ENCODE data around the gene SMIM38.

The SMIM38 gene

GRCh38 chr11:69110451-69110850, 45.3 kb upstream of the SMIM38 start:
- H3K4me3 ChIP-seq (ENCODE audit: low read depth, low read length): no peak overlapping the region
- no peak for TF ChIP-seq CTCF (IDR thresholded peaks at IDR 0.05; ENCODE audit: low read depth, low read length)

DNA sequence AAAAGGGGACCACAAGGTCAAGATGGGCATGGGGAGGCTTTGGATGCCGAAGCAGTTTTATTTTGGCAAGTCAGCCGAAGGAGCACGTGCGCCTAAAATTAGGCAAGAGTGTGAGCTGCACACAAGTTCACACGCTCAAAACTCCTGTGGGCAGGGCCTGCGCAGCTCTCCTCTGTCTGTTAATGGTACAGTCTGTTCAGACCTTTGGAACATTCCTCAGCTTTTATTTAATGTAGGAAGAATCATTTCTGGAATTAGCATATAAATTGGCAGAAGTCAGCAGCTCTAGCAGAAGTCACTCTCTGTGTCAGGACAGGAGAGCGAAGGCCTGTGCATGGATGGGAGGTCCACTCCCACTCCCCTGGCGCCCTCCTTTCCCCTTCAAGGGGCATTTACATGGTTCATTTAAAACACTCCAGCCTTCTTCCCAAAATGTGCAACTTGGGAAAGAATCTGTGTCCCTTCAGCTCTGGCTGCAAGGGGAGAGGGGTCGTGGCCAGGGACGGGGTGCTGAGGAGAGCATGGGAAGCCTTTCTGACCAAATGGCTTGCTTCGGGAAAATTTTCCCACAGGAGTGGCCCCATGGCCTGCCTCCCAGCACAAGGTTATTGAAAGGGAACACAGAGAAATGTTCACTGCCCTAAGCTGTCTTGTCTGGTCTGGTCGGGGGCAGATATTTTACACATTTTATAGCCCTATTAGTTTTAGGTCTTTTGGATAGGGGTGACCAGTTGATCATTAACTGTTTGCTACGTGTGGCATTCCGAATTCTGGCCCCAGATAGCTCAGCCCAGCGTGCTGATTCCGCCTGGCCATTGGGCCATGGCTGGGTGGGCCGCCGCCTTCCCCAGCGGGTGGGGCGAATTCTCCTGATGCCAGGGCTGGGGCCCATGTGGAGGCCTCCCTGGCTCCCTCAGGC, 43.9 kb upstream of the SMIM38 start:
- no peak for TF ChIP-seq CTCF (IDR thresholded peaks at IDR 0.05; ENCODE audit: low read depth, low read length)
- H3K4me3 ChIP-seq (ENCODE audit: low read depth, low read length): no peak overlapping the region

- TF ChIP-seq CTCF (IDR thresholded peaks at IDR 0.05; ENCODE audit: low read depth, low read length): no peak
- no peak overlapping the region for H3K4me3 ChIP-seq (ENCODE audit: low read depth, low read length)
Measured at GRCh38 chr11:69113226-69113625, 42.5 kb upstream of the SMIM38 start.

DNA sequence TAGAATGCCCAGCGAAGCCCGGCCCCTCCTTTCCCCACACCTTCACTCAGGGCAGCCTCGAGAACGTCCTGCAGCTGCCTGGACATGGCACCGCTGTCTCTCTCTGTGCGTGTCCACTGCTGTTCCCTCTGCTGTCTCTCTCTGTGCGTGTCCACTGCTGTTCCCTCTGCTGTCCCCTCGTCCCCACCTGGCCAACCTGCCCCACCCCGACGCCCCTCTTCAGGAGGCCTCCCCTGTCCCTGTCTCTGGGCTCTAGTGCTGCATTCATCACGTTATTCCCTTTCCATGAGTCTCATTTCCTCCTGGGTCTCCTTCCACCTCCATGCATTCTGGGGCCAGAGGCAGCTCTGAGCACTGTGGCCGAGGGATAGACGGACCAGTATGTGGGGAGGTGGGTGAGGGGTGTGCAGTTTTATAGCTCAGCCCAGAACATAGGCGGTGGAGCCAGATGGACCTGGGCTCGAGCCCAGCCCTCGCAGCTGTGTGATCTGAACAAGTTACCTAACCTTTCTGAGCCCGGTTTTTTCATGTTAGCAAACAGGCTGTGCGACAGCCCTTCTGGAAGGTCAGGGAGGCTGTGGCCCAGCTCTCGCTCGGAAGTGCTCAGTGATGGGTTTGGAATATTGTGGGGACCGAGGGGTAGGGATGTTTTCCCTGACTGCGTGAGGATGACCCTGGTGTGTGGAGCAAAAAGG, 41.9 kb upstream of the SMIM38 start:
- TF ChIP-seq CTCF (IDR thresholded peaks at IDR 0.05; ENCODE audit: low read depth, low read length): no peak
- no peak overlapping the region for H3K4me3 ChIP-seq (ENCODE audit: low read depth, low read length)

DNA sequence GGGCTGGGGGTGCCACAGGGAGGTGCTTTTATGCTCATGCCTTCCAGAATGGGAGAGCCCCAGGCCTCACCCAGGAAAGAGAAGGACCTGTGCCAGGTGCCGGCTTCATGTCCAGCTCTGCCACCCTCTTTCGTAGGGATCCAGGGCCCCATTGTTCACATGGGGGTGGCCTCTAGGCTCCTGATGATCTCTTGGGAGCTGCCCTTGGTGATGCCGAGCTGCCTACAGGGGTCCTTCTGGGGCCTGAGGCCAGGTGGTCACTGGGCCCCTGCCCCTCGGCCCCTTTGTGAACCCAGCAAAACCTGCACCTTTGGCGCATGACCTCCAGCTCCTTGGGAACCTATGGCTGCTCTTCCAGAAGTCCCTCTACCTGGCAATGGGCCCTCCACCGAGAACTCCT, 41.4 kb upstream of the SMIM38 start:
- H3K4me3 ChIP-seq (ENCODE audit: low read depth, low read length): no peak overlapping the region
- TF ChIP-seq CTCF (IDR thresholded peaks at IDR 0.05; ENCODE audit: low read depth, low read length): no peak

GRCh38 chr11:69114811-69115523, 40.8 kb upstream of the SMIM38 start:
- H3K4me3 ChIP-seq (ENCODE audit: low read depth, low read length): no peak overlapping the region

More at GRCh38 chr11:69114811-69115523, 40.8 kb upstream of the SMIM38 start:
- TF ChIP-seq CTCF (IDR thresholded peaks at IDR 0.05; ENCODE audit: low read depth, low read length): no peak

Measured in WI38 (cell line).